H9 (cell line): ENCODE results near the gene TSHZ1. TPM values are rescaled to one million over a fixed set of nuclear protein-coding genes. Genes with fewer than 3 reads are reported as not detected.

Experiments used
- DNase-seq: peaks from one replicate; pipeline ENCODE4 v3.0.0-alpha.2; 2017
- H2AFZ ChIP-seq: one replicate; pipeline ENCODE4 v1.6.1; 2013; ENCODE audit warnings: mild to moderate bottlenecking, low read length, control low read depth, moderate library complexity
- H2AK5ac ChIP-seq: 2 replicates; pipeline ENCODE4 v1.6.1; 2013; ENCODE audit warnings: low read length, control low read depth, mixed read lengths; ENCODE audit not compliant: insufficient read length
- H2BK120ac ChIP-seq: one replicate; pipeline ENCODE4 v1.6.1; 2013; ENCODE audit warnings: low read depth, mild to moderate bottlenecking, low read length, control low read depth, inconsistent platforms; ENCODE audit not compliant: poor library complexity, severe bottlenecking
- H2BK12ac ChIP-seq: 2 replicates; pipeline ENCODE4 v1.6.1; 2013; ENCODE audit warnings: low read length, control low read depth, mixed read lengths, low read depth; ENCODE audit not compliant: insufficient read length
- H2BK15ac ChIP-seq: 2 replicates; pipeline ENCODE4 v1.6.1; 2013; ENCODE audit warnings: low read depth, low read length, control low read depth
- H2BK20ac ChIP-seq: one replicate; pipeline ENCODE4 v1.6.1; 2013; ENCODE audit warnings: low read depth, mild to moderate bottlenecking, low read length, control low read depth, inconsistent platforms; ENCODE audit not compliant: poor library complexity, severe bottlenecking
- H2BK5ac ChIP-seq: 2 replicates; pipeline ENCODE4 v1.6.1; 2013; ENCODE audit warnings: low read length, control low read depth, mixed read lengths; ENCODE audit not compliant: insufficient read length
- H3K14ac ChIP-seq: 2 replicates; pipeline ENCODE4 v1.6.1; 2013; ENCODE audit warnings: low read length, control low read depth; ENCODE audit not compliant: insufficient read depth
- H3K18ac ChIP-seq: 2 replicates; pipeline ENCODE4 v1.6.1; 2013; ENCODE audit warnings: low read depth, mild to moderate bottlenecking, mixed read lengths, low read length, control low read depth; ENCODE audit not compliant: insufficient read length
- H3K23ac ChIP-seq: 2 replicates; pipeline ENCODE4 v1.6.1; 2013; ENCODE audit warnings: low read length, control low read depth, mixed read lengths, low read depth; ENCODE audit not compliant: insufficient read length
- H3K23me2 ChIP-seq: 2 replicates; pipeline ENCODE4 v1.6.1; 2013; ENCODE audit warnings: low read depth, mild to moderate bottlenecking, mixed read lengths, low read length, control low read depth; ENCODE audit not compliant: insufficient read length, poor library complexity, severe bottlenecking
- H3K27ac ChIP-seq: 2 replicates; pipeline ENCODE4 v1.5.1; 2013; ENCODE audit warnings: low read length, control low read depth, mixed read lengths, low read depth; ENCODE audit not compliant: insufficient read length
- H3K27me3 ChIP-seq: 2 replicates; pipeline ENCODE4 v1.6.1; 2013; ENCODE audit warnings: low read length, control low read depth, inconsistent platforms; ENCODE audit not compliant: insufficient read depth
- H3K4ac ChIP-seq: 2 replicates; pipeline ENCODE4 v1.6.1; 2013; ENCODE audit warnings: low read depth, mild to moderate bottlenecking, control low read depth, inconsistent platforms, low read length, moderate library complexity
- H3K4me1 ChIP-seq: 2 replicates; pipeline ENCODE4 v1.6.1; 2013; ENCODE audit warnings: low read length, control low read depth, inconsistent platforms; ENCODE audit not compliant: insufficient read depth
- H3K4me2 ChIP-seq: 2 replicates; pipeline ENCODE4 v1.6.1; 2013; ENCODE audit warnings: low read length, control low read depth, mixed read lengths; ENCODE audit not compliant: insufficient read length, insufficient read depth
- H3K56ac ChIP-seq: 2 replicates; pipeline ENCODE4 v1.6.1; 2013; ENCODE audit warnings: low read depth, mild to moderate bottlenecking, mixed read lengths, low read length, control low read depth; ENCODE audit not compliant: insufficient read length
- H3K79me1 ChIP-seq: 2 replicates; pipeline ENCODE4 v1.6.1; 2013; ENCODE audit warnings: low read depth, mild to moderate bottlenecking, moderate library complexity, low read length, control low read depth, inconsistent platforms; ENCODE audit not compliant: insufficient read depth, poor library complexity, severe bottlenecking
- H3K79me2 ChIP-seq: 2 replicates; pipeline ENCODE4 v1.6.1; 2013; ENCODE audit warnings: low read length, control low read depth, inconsistent platforms; ENCODE audit not compliant: insufficient read depth
- H3K9ac ChIP-seq: 2 replicates; pipeline ENCODE4 v1.6.1; 2013; ENCODE audit warnings: low read length, control low read depth, mixed read lengths; ENCODE audit not compliant: insufficient read length; ENCODE audit errors: extremely low read depth
- H3K9me3 ChIP-seq: one replicate; pipeline ENCODE4 v1.6.1; 2013; ENCODE audit warnings: low read depth, low read length, inconsistent platforms; ENCODE audit not compliant: control insufficient read depth
- H3T11ph ChIP-seq: one replicate; pipeline ENCODE4 v1.6.1; 2013; ENCODE audit warnings: mild to moderate bottlenecking, low read length, control low read depth, inconsistent platforms
- H4K20me1 ChIP-seq: one replicate; pipeline ENCODE4 v1.6.1; 2013; ENCODE audit not compliant: control insufficient read depth, insufficient read length, insufficient read depth
- H4K5ac ChIP-seq: 2 replicates; pipeline ENCODE4 v1.6.1; 2013; ENCODE audit warnings: low read depth, mild to moderate bottlenecking, mixed read lengths, low read length, control low read depth; ENCODE audit not compliant: insufficient read length
- H4K8ac ChIP-seq: replicated peaks from 2 replicates; pipeline ENCODE4 v1.6.1; 2013; ENCODE audit warnings: low read length, control low read depth, mixed read lengths, low read depth; ENCODE audit not compliant: insufficient read length
- H4K91ac ChIP-seq: 2 replicates; pipeline ENCODE4 v1.6.1; 2013; ENCODE audit warnings: low read depth, mild to moderate bottlenecking, moderate library complexity, mixed read lengths, low read length, control low read depth; ENCODE audit not compliant: insufficient read length
- H3K27ac Mint-ChIP-seq, 3 experiments: 2 replicates in 2 of 3; 3 replicates in 1 of 3; pipeline ENCODE4 v1.8.0; 2020 to 2021; ENCODE audit warnings: mixed read lengths in 3 of 3, mild to moderate bottlenecking in 1 of 3, moderate library complexity in 1 of 3
- H3K27me3 Mint-ChIP-seq: 2 replicates; pipeline ENCODE4 v1.8.0; 2021; ENCODE audit warnings: low read depth, mild to moderate bottlenecking, moderate library complexity, mixed read lengths
- H3K36me3 Mint-ChIP-seq, 3 experiments: 2 replicates in 2 of 3; 3 replicates in 1 of 3; pipeline ENCODE4 v1.8.0; 2020 to 2021; ENCODE audit warnings: low read depth in 3 of 3, mixed read lengths in 3 of 3; ENCODE audit not compliant: insufficient read depth in 1 of 3
- H3K4me1 Mint-ChIP-seq, 2 experiments: 2 replicates each; pipeline ENCODE4 v1.8.0; 2020; ENCODE audit warnings: mixed read lengths in 2 of 2
- H3K4me3 Mint-ChIP-seq, 2 experiments: 2 replicates in 1 of 2; 3 replicates in 1 of 2; pipeline ENCODE4 v1.8.0; 2020 to 2021; ENCODE audit warnings: mild to moderate bottlenecking in 2 of 2, mixed read lengths in 2 of 2, moderate library complexity in 1 of 2
- H3K9me3 Mint-ChIP-seq, 2 experiments: 2 replicates in 1 of 2; 3 replicates in 1 of 2; pipeline ENCODE4 v1.8.0; 2020; ENCODE audit warnings: mild to moderate bottlenecking in 2 of 2, mixed read lengths in 2 of 2, moderate library complexity in 1 of 2
- CTCF ChIP-seq: fragments of 200-600 bp; sonication (generic); conservative IDR thresholded peaks from 3 replicates; pipeline ENCODE4 v1.8.0; 2021; ENCODE audit warnings: antibody characterized with exemption, mild to moderate bottlenecking
- WGBS: extraction: QIAGEN DNeasy Blood & Tissue Kit; methylation state at CpG from one replicate; pipeline ENCODE4 v1.1.7; 2013; ENCODE audit warnings: missing lambda C conversion rate, low lambda C conversion rate, mixed read lengths; ENCODE audit not compliant: insufficient read length; ENCODE audit errors: extremely low coverage; 5-methylcytosine and 5-hydroxymethylcytosine counted together
- total RNA-seq: library from RNA; stranded (reverse); gene quantifications from 2 replicates; pipeline ENCODE4 v1.2.1, GENCODE V29; 2021

Gene TSHZ1
- total RNA-seq, 1 experiment from 2014 or later: 0.15 TPM

- H2BK120ac ChIP-seq: no peak overlapping the region
- peaks cover 69% of the 10 kb centered on the region for H3K27me3 ChIP-seq
- Mint-ChIP-seq H3K4me1 (peaks cover 47 to 54% of the 10 kb centered on the region in 2 experiments), H3K27me3 (peaks cover 82% of the 10 kb centered on the region), H3K9me3 (peaks cover 0 to 7% of the 10 kb centered on the region in 2 experiments; a peak in 1 of 5 replicates), H3K36me3 (peaks cover 0 to 2% (median 0%) of the 10 kb centered on the region in 3 experiments; a peak in 2 of 7 replicates), H3K4me3 (peak overlapping the region; percentile 64 to 89), H3K27ac (no peak overlapping the region)
- H4K8ac ChIP-seq: no peak overlapping the region
- no peak overlapping the region for H4K5ac ChIP-seq
- H4K20me1 ChIP-seq: no peaks in the 10 kb centered on the region
- H3T11ph ChIP-seq: no peak overlapping the region
- H2BK20ac ChIP-seq: no peak overlapping the region
- no peak overlapping the region for H3K56ac ChIP-seq
- peaks cover 36% of the 10 kb centered on the region for H3K23me2 ChIP-seq
- H2BK12ac ChIP-seq: no peak overlapping the region
- no peak for DNase-seq
- no peak overlapping the region for H4K91ac ChIP-seq
- H3K9ac ChIP-seq: no peak overlapping the region
- H3K79me1 ChIP-seq: no peaks in the 10 kb centered on the region
- no peak overlapping the region for H3K23ac ChIP-seq
- H3K4me1 ChIP-seq: no peaks in the 10 kb centered on the region; the same call in 1 of the 2 replicates
- no peaks in the 10 kb centered on the region for H3K79me2 ChIP-seq
- H3K9me3 ChIP-seq: no peaks in the 10 kb centered on the region
- no peak for TF ChIP-seq CTCF
- no peak overlapping the region for H3K14ac ChIP-seq
- H3K4me2 ChIP-seq: peak overlapping the region; percentile 83
- H3K4ac ChIP-seq: no peak overlapping the region
- H2BK15ac ChIP-seq: no peak overlapping the region
- H3K18ac ChIP-seq: no peak overlapping the region
- H2AFZ ChIP-seq: no peak overlapping the region
- no peak overlapping the region for H3K27ac ChIP-seq
- no CpG with 5 or more reads among the region's 26 CpGs for WGBS
- no peak overlapping the region for H2AK5ac ChIP-seq
- H2BK5ac ChIP-seq: no peak overlapping the region
Measured at GRCh38 chr18:75207310-75208154, 3.1 kb upstream of the TSHZ1 start.
